SK-N-SH treated with all-trans-retinoic acid at 6 μM for 48 hours (cell line): ENCODE data around the gene ACO2.

Experiments
- ATAC-seq: fragments of 200-7000 bp; cut with Tn5 transposase; 3 replicates; pipeline ENCODE4 v1.9.1; 2020; ENCODE audit warnings: mild to moderate bottlenecking, moderate library complexity
- ARNTL ChIP-seq: fragments of 450-650 bp; formaldehyde crosslinking; IDR thresholded peaks from 2 replicates; pipeline ENCODE4 v1.5.0; 2020; ENCODE audit warnings: low read depth, mild to moderate bottlenecking, moderate library complexity, borderline replicate concordance
- BACH2 ChIP-seq: fragments of 250-450 bp; sonication (Bioruptor Pico); IDR thresholded peaks from 2 replicates; pipeline ENCODE4 v1.9.0; 2021; ENCODE audit warnings: mild to moderate bottlenecking, borderline replicate concordance
- CREB5 ChIP-seq: fragments of 250-450 bp; sonication (Bioruptor Pico); IDR thresholded peaks from 2 replicates; pipeline ENCODE4 v1.5.1; 2020; ENCODE audit warnings: low read depth, mild to moderate bottlenecking, moderate library complexity
- CSDC2 ChIP-seq: fragments of 250-450 bp; sonication (Bioruptor Pico); IDR thresholded peaks from 2 replicates; pipeline ENCODE4 v1.5.0; 2020; ENCODE audit warnings: mild to moderate bottlenecking, moderate library complexity
- CSRNP3 ChIP-seq: fragments of 250-450 bp; sonication (Bioruptor Pico); IDR thresholded peaks from 2 replicates; pipeline ENCODE4 v1.5.1; 2021; ENCODE audit warnings: mild to moderate bottlenecking, moderate library complexity
- ESRRG ChIP-seq: fragments of 250-450 bp; sonication (Bioruptor Pico); IDR thresholded peaks from 2 replicates; pipeline ENCODE4 v1.6.1; 2021; ENCODE audit warnings: mild to moderate bottlenecking
- GLIS3 ChIP-seq: fragments of 250-450 bp; sonication (Bioruptor Pico); IDR thresholded peaks from 2 replicates; pipeline ENCODE4 v1.5.0; 2020; ENCODE audit warnings: mild to moderate bottlenecking, moderate library complexity
- ISL1 ChIP-seq: fragments of 250-450 bp; sonication (Bioruptor Pico); IDR thresholded peaks from 2 replicates; pipeline ENCODE4 v2.1.2; 2022; ENCODE audit warnings: mild to moderate bottlenecking, moderate library complexity
- OSR1 ChIP-seq: fragments of 250-450 bp; sonication (Bioruptor Pico); IDR thresholded peaks from 2 replicates; pipeline ENCODE4 v1.8.0; 2022; ENCODE audit warnings: moderate library complexity, mild to moderate bottlenecking, inconsistent platforms
- PATZ1 ChIP-seq: fragments of 250-450 bp; sonication (Bioruptor Pico); IDR thresholded peaks from 2 replicates; pipeline ENCODE4 v1.8.0; 2020; ENCODE audit warnings: mild to moderate bottlenecking, moderate library complexity, borderline replicate concordance
- POU6F1 ChIP-seq: fragments of 250-450 bp; sonication (Bioruptor Pico); IDR thresholded peaks from 2 replicates; pipeline ENCODE4 v1.8.0; 2021; ENCODE audit warnings: low read depth, mild to moderate bottlenecking, moderate library complexity, borderline replicate concordance
- PPARA ChIP-seq: fragments of 250-450 bp; sonication (Bioruptor Pico); IDR thresholded peaks from 2 replicates; pipeline ENCODE4 v1.5.0; 2020; ENCODE audit warnings: mild to moderate bottlenecking, borderline replicate concordance
- RARB ChIP-seq: fragments of 250-450 bp; sonication (Bioruptor Pico); IDR thresholded peaks from 2 replicates; pipeline ENCODE4 v1.8.0; 2021; ENCODE audit warnings: mild to moderate bottlenecking, moderate library complexity
- TCF4 ChIP-seq: fragments of 250-450 bp; sonication (Bioruptor Pico); IDR thresholded peaks from 2 replicates; pipeline ENCODE4 v1.8.0; 2021; ENCODE audit warnings: mild to moderate bottlenecking, moderate library complexity, borderline replicate concordance
- TOX ChIP-seq: fragments of 250-450 bp; sonication (Bioruptor Pico); IDR thresholded peaks from 2 replicates; pipeline ENCODE4 v1.8.0; 2021; ENCODE audit warnings: mild to moderate bottlenecking, moderate library complexity, borderline replicate concordance
- ZC3H10 ChIP-seq: fragments of 250-450 bp; sonication (Bioruptor Pico); IDR thresholded peaks from 2 replicates; pipeline ENCODE4 v1.5.1; 2021; ENCODE audit warnings: mild to moderate bottlenecking, moderate library complexity
- ZFP3 ChIP-seq: fragments of 250-450 bp; sonication (Bioruptor Pico); IDR thresholded peaks from 2 replicates; pipeline ENCODE4 v1.5.0; 2020; ENCODE audit warnings: mild to moderate bottlenecking, moderate library complexity
- ZFP30 ChIP-seq: fragments of 450-650 bp; formaldehyde crosslinking; IDR thresholded peaks from 2 replicates; pipeline ENCODE4 v1.5.0; 2022; ENCODE audit warnings: mild to moderate bottlenecking, moderate library complexity
- ZNF565 ChIP-seq: fragments of 450-650 bp; formaldehyde crosslinking; conservative IDR thresholded peaks from 2 replicates; pipeline ENCODE4 v1.5.0; 2020; ENCODE audit warnings: low read depth, mild to moderate bottlenecking, moderate library complexity
- ZNF70 ChIP-seq: fragments of 450-650 bp; formaldehyde crosslinking; IDR thresholded peaks from 2 replicates; pipeline ENCODE4 v1.5.0; 2020; ENCODE audit warnings: mild to moderate bottlenecking, moderate library complexity
- ZNF8 ChIP-seq: fragments of 450-650 bp; formaldehyde crosslinking; IDR thresholded peaks from 2 replicates; pipeline ENCODE4 v1.5.0; 2020; ENCODE audit warnings: mild to moderate bottlenecking, moderate library complexity
- TF ChIP-seq, protein P1 (sequence below): fragments of 250-450 bp; sonication (Bioruptor Pico); IDR thresholded peaks from 2 replicates; pipeline ENCODE4 v1.5.0; 2020; ENCODE audit warnings: mild to moderate bottlenecking, moderate library complexity

ACO2 gene

GRCh38 chr22:41469218-41469851, 418 bp downstream of the ACO2 start:
- TF ChIP-seq GLIS3 (CRISPR knock-in tag) (no peak), PPARA (CRISPR knock-in tag) (no peak), ZFP3 (no peak), PATZ1 (CRISPR knock-in tag) (no peak), ZFP30 (no peak), ESRRG (CRISPR knock-in tag) (no peak), RARB (CRISPR knock-in tag) (no peak), TOX (CRISPR knock-in tag) (no peak), ZNF8 (CRISPR knock-in tag) (no peak), POU6F1 (CRISPR knock-in tag) (no peak)
- ATAC-seq: peak; percentile 61

DNA sequence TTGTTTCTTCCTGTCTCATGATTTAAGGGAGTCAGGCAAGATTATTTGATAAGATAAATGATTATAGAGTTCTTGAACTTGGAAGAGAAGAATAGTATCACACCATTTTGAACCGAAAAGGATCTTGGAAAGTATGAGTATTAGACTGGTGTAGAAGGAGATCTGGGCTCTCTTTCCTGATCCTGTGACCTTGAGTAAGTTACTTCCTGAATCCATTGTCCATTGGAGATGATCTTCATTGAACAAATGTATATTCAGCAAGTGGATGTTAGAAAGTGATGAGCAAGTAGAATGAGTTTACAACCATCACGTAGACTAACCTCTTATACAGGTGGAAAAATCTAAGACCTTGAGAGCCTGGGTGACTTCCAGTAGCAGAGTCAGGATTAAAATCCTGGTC, 2.0 kb downstream of the ACO2 start:
- ATAC-seq: no peak
- TF ChIP-seq OSR1 (CRISPR knock-in tag) (no peak), CSDC2 (CRISPR knock-in tag) (no peak), RARB (CRISPR knock-in tag) (no peak), GLIS3 (CRISPR knock-in tag) (no peak), ZFP30 (no peak), ZFP3 (no peak), ARNTL (CRISPR knock-in tag) (no peak), PPARA (CRISPR knock-in tag) (no peak)
- TF ChIP-seq, protein P1, sequence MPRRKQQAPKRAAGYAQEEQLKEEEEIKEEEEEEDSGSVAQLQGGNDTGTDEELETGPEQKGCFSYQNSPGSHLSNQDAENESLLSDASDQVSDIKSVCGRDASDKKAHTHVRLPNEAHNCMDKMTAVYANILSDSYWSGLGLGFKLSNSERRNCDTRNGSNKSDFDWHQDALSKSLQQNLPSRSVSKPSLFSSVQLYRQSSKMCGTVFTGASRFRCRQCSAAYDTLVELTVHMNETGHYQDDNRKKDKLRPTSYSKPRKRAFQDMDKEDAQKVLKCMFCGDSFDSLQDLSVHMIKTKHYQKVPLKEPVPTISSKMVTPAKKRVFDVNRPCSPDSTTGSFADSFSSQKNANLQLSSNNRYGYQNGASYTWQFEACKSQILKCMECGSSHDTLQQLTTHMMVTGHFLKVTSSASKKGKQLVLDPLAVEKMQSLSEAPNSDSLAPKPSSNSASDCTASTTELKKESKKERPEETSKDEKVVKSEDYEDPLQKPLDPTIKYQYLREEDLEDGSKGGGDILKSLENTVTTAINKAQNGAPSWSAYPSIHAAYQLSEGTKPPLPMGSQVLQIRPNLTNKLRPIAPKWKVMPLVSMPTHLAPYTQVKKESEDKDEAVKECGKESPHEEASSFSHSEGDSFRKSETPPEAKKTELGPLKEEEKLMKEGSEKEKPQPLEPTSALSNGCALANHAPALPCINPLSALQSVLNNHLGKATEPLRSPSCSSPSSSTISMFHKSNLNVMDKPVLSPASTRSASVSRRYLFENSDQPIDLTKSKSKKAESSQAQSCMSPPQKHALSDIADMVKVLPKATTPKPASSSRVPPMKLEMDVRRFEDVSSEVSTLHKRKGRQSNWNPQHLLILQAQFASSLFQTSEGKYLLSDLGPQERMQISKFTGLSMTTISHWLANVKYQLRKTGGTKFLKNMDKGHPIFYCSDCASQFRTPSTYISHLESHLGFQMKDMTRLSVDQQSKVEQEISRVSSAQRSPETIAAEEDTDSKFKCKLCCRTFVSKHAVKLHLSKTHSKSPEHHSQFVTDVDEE (CRISPR knock-in tag): no peak

DNA sequence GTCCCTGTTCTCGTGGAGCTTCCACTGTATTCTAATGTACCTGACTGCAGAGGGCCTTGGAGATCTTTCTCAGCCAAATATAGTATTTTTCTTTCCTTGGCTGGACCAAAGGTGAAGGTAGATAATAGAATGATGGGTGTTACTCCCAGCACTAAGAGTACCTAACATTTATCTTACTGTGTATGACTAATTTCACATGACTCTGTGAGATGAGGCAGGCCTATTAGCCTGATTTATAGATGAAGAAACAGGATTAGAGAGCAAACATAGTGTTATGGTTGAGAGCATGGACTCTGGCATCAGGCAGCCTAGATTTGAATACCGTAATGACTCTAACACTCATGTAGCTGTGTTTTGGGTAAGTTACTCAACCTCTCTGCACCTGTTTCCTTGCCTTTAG, 2.7 kb downstream of the ACO2 start:
- no peak for ATAC-seq
- no peak for TF ChIP-seq ZFP30
- TF ChIP-seq BACH2: no peak
- TF ChIP-seq CSDC2 (CRISPR knock-in tag): no peak
- TF ChIP-seq ZFP3: no peak
- TF ChIP-seq PPARA (CRISPR knock-in tag): no peak
- TF ChIP-seq, all 23 proteins: peak for 0

DNA sequence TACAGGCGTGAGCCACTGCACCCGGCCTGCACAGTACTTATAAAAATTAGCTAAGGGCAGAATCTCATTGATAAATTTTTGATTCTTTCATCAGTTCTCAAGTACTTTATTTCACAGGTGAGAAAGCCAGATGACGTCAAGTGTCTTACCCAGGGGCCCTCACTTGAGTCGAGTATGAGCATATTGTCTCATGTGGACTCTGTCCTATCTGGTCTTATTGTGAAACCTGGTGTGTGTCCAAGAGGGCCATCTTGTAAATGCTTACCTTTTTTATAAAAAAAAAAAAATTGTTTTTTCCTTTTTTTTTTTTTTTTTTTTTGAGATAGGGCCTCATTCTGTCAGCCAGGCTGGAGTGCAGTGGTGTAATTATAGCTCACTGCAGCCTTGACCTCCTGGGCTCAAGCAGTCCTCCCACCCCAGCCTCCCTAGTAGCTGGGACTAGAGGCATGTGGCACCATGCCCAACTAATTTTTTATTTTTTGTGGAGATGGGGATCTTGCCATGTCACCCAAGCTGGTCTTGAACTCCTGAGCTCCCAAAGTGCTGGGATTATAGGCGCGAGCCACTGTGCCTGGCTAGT, 6.0 kb downstream of the ACO2 start:
- ATAC-seq: no peak
- TF ChIP-seq ARNTL (CRISPR knock-in tag) (no peak), ZNF565 (no peak), ZC3H10 (no peak), ZNF70 (CRISPR knock-in tag) (no peak), ESRRG (CRISPR knock-in tag) (no peak), ZFP30 (no peak), CSRNP3 (CRISPR knock-in tag) (no peak), PPARA (CRISPR knock-in tag) (no peak), TCF4 (CRISPR knock-in tag) (no peak), ZFP3 (no peak), CREB5 (CRISPR knock-in tag) (no peak), GLIS3 (CRISPR knock-in tag) (no peak), ISL1 (CRISPR knock-in tag) (no peak), OSR1 (CRISPR knock-in tag) (no peak), TOX (CRISPR knock-in tag) (no peak), POU6F1 (CRISPR knock-in tag) (no peak), BACH2 (no peak), ZNF8 (CRISPR knock-in tag) (no peak)
